ENCODE data around the gene MAS1. TPM values are rescaled to one million over a fixed set of nuclear protein-coding genes. Genes with fewer than 3 reads are reported as not detected.

The MAS1 gene
- total and polyA plus RNA-seq, 9 of the 15 experiments (the other 6 are each of a cell fraction or from before 2014, with no cell fraction given): not detected

DNA sequence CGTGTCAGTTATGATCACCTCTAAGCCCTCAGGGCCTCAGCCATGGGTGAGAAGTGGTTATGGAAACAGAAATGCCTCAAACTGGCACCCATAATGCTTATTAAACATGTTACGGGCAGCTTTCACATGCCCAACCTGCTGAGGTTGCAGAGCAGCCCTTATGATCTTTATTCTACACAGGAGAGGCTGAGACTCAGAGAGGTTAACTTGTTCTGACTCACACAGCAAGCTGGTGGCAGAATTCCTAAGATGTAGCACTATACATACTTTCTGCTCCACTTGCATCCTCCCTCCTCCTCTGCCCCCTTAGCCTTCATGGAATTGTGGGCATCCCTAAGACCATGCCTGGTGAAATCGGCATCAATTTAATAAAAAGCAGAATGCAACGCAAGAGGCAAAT is 43.4 kb downstream of the MAS1 start:
- ATAC-seq (no peak), FAIRE-seq (no peak), DNase-seq (ENCODE audit: extremely low read depth in 1 of 4, low spot score in 3 of 4) (no peak)
- no peak overlapping the region for H3K4me2 ChIP-seq (ENCODE audit: insufficient read depth, low read length)
- no peak overlapping the region for H3K4me3 ChIP-seq
- POLR2A ChIA-PET: interaction anchor here (0.8 kb wide), 1 partner anchor 250 kb away, joined by 3 read pairs; no protein-coding TSS in a partner anchor
- no peaks in the 10 kb centered on the region for H3K9me1 ChIP-seq (ENCODE audit: control insufficient read depth, insufficient read depth, low read length)
- no peaks in the 10 kb centered on the region for H3K79me2 ChIP-seq (ENCODE audit: control insufficient read depth, insufficient read depth, low read length)
- H2AFZ ChIP-seq (ENCODE audit: low read depth, low read length): no peak overlapping the region
- in situ Hi-C loops (cut with MboI) (no loop called here), intact Hi-C loops (cut with micrococcal nuclease) (no loop called here)
- H3K27me3 ChIP-seq (ENCODE audit: control insufficient read depth in 2 of 2, insufficient read depth in 2 of 2, low read length in 2 of 2): peaks cover 17 to 27% of the 10 kb centered on the region in 2 experiments; a peak in 3 of 5 replicates
- H4K20me1 ChIP-seq (replicated peaks; ENCODE audit: control insufficient read depth, insufficient read depth, low read length): no peaks in the 10 kb centered on the region
- no peak for TF ChIP-seq ZNF766 (CRISPR knock-in tag; conservative IDR thresholded peaks at IDR 0.05)
- no peak for TF ChIP-seq TRIM24 (IDR thresholded peaks at IDR 0.05)
- no peak for TF ChIP-seq ZNF121 (CRISPR knock-in tag; conservative IDR thresholded peaks at IDR 0.05)
- TF ChIP-seq MAFF (IDR thresholded peaks at IDR 0.05; ENCODE audit: low read length): no peak
- no peak for TF ChIP-seq ZNF431 (CRISPR knock-in tag; IDR thresholded peaks at IDR 0.05)
- TF ChIP-seq, protein P1, sequence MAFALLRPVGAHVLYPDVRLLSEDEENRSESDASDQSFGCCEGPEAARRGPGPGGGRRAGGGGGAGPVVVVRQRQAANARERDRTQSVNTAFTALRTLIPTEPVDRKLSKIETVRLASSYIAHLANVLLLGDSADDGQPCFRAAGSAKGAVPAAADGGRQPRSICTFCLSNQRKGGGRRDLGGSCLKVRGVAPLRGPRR (CRISPR knock-in tag; IDR thresholded peaks at IDR 0.05): no peak
- CTCF ChIA-PET (ENCODE audit: low intra/inter-chr PET ratio): no interaction called here
- H3K9ac ChIP-seq (ENCODE audit: insufficient read depth in 1 of 2, low read depth in 2 of 2, low read length in 2 of 2): no peak overlapping the region
- no peaks in the 10 kb centered on the region for H3K36me3 ChIP-seq (ENCODE audit: control insufficient read depth, insufficient read depth, low read length)
- H3K9me3 ChIP-seq (replicated peaks; ENCODE audit: control insufficient read depth, insufficient read depth, low read depth, low read length): no peaks in the 10 kb centered on the region; the same call in 1 of the 2 replicates
- 2% methylated on average over 4 of the region's 4 CpGs for WGBS (ENCODE audit: insufficient coverage, low coverage, missing lambda C conversion rate)
- BruUV-seq (replicated peaks): no TSS peak
- no peaks in the 10 kb centered on the region; a peak in 1 of 5 replicates for H3K4me1 ChIP-seq (replicated peaks in 1 of 2; ENCODE audit: control insufficient read depth in 2 of 2, insufficient read depth in 2 of 2, low read length in 2 of 2)
- H3K27ac ChIP-seq (ENCODE audit: extremely low read depth, low read depth, low read length): no peak overlapping the region

DNA sequence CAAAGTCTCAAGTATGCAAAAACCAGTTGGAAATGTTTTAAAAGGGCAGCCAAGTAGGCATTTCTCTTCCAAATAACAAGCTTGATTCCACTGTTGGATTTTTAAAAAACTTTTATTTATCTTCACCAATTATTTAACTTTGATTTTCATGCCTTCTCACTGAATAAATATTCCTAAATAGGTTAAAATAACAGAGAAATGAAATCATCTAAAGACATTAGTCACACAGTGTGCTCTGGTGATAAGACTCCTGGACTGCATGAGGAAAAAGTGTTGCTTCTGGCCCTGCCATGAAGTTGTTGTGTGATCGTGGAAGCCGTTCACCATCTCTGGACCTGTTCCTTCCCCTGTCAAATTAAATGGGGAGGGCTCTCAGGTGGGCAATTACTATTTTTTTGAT is 44.3 kb downstream of the MAS1 start:
- H3K4me3 ChIP-seq: no peak overlapping the region
- BruUV-seq (replicated peaks): no TSS peak
- H3K27ac ChIP-seq (ENCODE audit: extremely low read depth, low read depth, low read length): no peak overlapping the region
- intact Hi-C loops (cut with micrococcal nuclease) (no loop called here), in situ Hi-C loops (cut with MboI) (no loop called here)
- POLR2A ChIA-PET: interaction anchor here (0.6 kb wide), 1 partner anchor 80 kb away, joined by 3 read pairs; no protein-coding TSS in a partner anchor
- DNase-seq (ENCODE audit: extremely low read depth in 1 of 4, low spot score in 3 of 4): no peak
- H4K20me1 ChIP-seq (replicated peaks; ENCODE audit: control insufficient read depth, insufficient read depth, low read length): no peaks in the 10 kb centered on the region
- no peak for FAIRE-seq
- 2% methylated on average over 2 of the region's 2 CpGs for WGBS (ENCODE audit: insufficient coverage, low coverage, missing lambda C conversion rate)
- H3K27me3 ChIP-seq (ENCODE audit: control insufficient read depth in 2 of 2, insufficient read depth in 2 of 2, low read length in 2 of 2): peaks cover 18 to 33% of the 10 kb centered on the region in 2 experiments; a peak in 3 of 5 replicates
- H3K36me3 ChIP-seq (ENCODE audit: control insufficient read depth, insufficient read depth, low read length): no peaks in the 10 kb centered on the region
- H3K4me1 ChIP-seq (replicated peaks in 1 of 2; ENCODE audit: control insufficient read depth in 2 of 2, insufficient read depth in 2 of 2, low read length in 2 of 2): no peaks in the 10 kb centered on the region; a peak in 1 of 5 replicates
- H2AFZ ChIP-seq (ENCODE audit: low read depth, low read length): no peak overlapping the region
- H3K79me2 ChIP-seq (ENCODE audit: control insufficient read depth, insufficient read depth, low read length): no peaks in the 10 kb centered on the region
- no peak overlapping the region for H3K4me2 ChIP-seq (ENCODE audit: insufficient read depth, low read length)
- no peak for ATAC-seq
- no peaks in the 10 kb centered on the region for H3K9me1 ChIP-seq (ENCODE audit: control insufficient read depth, insufficient read depth, low read length)
- H3K9ac ChIP-seq (ENCODE audit: insufficient read depth in 1 of 2, low read depth in 2 of 2, low read length in 2 of 2): no peak overlapping the region
- H3K9me3 ChIP-seq (replicated peaks; ENCODE audit: control insufficient read depth, insufficient read depth, low read depth, low read length): no peaks in the 10 kb centered on the region; the same call in 1 of the 2 replicates
- no peak for TF ChIP-seq SUPT5H (IDR thresholded peaks at IDR 0.05)
- TF ChIP-seq GABPB1 (CRISPR knock-in tag; IDR thresholded peaks at IDR 0.05): no peak
- no peak for TF ChIP-seq PHF20 (IDR thresholded peaks at IDR 0.05; ENCODE audit: partially characterized antibody)
- no peak for TF ChIP-seq ZFX (CRISPR knock-in tag; IDR thresholded peaks at IDR 0.05)
- TF ChIP-seq ZNF232 (CRISPR knock-in tag; IDR thresholded peaks at IDR 0.05): no peak
- TF ChIP-seq ZNF384 (IDR thresholded peaks at IDR 0.05; ENCODE audit: low read depth, low read length): no peak
- TF ChIP-seq, protein P2, sequence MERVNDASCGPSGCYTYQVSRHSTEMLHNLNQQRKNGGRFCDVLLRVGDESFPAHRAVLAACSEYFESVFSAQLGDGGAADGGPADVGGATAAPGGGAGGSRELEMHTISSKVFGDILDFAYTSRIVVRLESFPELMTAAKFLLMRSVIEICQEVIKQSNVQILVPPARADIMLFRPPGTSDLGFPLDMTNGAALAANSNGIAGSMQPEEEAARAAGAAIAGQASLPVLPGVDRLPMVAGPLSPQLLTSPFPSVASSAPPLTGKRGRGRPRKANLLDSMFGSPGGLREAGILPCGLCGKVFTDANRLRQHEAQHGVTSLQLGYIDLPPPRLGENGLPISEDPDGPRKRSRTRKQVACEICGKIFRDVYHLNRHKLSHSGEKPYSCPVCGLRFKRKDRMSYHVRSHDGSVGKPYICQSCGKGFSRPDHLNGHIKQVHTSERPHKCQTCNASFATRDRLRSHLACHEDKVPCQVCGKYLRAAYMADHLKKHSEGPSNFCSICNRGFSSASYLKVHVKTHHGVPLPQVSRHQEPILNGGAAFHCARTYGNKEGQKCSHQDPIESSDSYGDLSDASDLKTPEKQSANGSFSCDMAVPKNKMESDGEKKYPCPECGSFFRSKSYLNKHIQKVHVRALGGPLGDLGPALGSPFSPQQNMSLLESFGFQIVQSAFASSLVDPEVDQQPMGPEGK (CRISPR knock-in tag; IDR thresholded peaks at IDR 0.05; ENCODE audit: borderline replicate concordance): no peak
- TF ChIP-seq ZC3H4 (CRISPR knock-in tag; IDR thresholded peaks at IDR 0.05; ENCODE audit: borderline replicate concordance): no peak
- CTCF ChIA-PET (ENCODE audit: low intra/inter-chr PET ratio): interaction anchor here (0.6 kb wide), 1 partner anchor 13 kb away, joined by 3 read pairs; no protein-coding TSS in a partner anchor

Measured in K562 (cell line).